ENCODE data around the gene AP1B1. TPM values are rescaled to one million over a fixed set of nuclear protein-coding genes. Genes with fewer than 3 reads are reported as not detected.

The AP1B1 gene
- polyA plus RNA-seq, 2 of the 4 experiments (the other 2 are of a cell fraction) = 22.5 to 27.0 TPM

DNA sequence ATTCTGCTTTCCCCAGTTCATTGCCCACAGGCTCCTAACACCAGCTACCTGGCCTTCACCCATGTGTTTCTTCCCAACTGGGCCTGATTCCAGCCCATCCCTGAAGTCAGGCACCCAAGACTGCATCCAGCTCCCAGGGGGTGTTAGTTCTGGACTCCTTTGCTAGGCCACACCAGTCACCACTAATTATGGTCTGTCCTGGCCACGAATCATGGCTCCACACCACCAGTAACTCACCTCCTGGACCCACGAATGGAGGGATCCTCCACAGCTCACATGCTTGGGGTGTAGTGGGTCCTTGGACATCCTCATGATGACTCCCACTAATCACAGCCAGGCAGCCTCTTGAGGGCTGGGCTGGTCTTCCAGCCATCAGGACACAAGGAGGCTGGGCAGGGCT is 69.3 kb downstream of the AP1B1 start:
- FAIRE-seq (no peak), DNase-seq (ENCODE audit: low read depth in 1 of 2, low spot score in 1 of 2) (no peak), ATAC-seq (no peak)
- no peak for TF ChIP-seq HOXB5 (CRISPR knock-in tag; IDR thresholded peaks at IDR 0.05)
- no peak for TF ChIP-seq HOXA7 (CRISPR knock-in tag; IDR thresholded peaks at IDR 0.05)
- TF ChIP-seq RFX5 (IDR thresholded peaks at IDR 0.05) = no peak
- TF ChIP-seq, protein P1, sequence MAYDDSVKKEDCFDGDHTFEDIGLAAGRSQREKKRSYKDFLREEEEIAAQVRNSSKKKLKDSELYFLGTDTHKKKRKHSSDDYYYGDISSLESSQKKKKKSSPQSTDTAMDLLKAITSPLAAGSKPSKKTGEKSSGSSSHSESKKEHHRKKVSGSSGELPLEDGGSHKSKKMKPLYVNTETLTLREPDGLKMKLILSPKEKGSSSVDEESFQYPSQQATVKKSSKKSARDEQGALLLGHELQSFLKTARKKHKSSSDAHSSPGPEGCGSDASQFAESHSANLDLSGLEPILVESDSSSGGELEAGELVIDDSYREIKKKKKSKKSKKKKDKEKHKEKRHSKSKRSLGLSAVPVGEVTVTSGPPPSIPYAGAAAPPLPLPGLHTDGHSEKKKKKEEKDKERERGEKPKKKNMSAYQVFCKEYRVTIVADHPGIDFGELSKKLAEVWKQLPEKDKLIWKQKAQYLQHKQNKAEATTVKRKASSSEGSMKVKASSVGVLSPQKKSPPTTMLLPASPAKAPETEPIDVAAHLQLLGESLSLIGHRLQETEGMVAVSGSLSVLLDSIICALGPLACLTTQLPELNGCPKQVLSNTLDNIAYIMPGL (CRISPR knock-in tag; IDR thresholded peaks at IDR 0.05; ENCODE audit: borderline replicate concordance) = no peak
- TF ChIP-seq, protein P2, sequence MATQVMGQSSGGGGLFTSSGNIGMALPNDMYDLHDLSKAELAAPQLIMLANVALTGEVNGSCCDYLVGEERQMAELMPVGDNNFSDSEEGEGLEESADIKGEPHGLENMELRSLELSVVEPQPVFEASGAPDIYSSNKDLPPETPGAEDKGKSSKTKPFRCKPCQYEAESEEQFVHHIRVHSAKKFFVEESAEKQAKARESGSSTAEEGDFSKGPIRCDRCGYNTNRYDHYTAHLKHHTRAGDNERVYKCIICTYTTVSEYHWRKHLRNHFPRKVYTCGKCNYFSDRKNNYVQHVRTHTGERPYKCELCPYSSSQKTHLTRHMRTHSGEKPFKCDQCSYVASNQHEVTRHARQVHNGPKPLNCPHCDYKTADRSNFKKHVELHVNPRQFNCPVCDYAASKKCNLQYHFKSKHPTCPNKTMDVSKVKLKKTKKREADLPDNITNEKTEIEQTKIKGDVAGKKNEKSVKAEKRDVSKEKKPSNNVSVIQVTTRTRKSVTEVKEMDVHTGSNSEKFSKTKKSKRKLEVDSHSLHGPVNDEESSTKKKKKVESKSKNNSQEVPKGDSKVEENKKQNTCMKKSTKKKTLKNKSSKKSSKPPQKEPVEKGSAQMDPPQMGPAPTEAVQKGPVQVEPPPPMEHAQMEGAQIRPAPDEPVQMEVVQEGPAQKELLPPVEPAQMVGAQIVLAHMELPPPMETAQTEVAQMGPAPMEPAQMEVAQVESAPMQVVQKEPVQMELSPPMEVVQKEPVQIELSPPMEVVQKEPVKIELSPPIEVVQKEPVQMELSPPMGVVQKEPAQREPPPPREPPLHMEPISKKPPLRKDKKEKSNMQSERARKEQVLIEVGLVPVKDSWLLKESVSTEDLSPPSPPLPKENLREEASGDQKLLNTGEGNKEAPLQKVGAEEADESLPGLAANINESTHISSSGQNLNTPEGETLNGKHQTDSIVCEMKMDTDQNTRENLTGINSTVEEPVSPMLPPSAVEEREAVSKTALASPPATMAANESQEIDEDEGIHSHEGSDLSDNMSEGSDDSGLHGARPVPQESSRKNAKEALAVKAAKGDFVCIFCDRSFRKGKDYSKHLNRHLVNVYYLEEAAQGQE (IDR thresholded peaks at IDR 0.05) = no peak
- no peak for TF ChIP-seq BCL3 (IDR thresholded peaks at IDR 0.05)
- TF ChIP-seq, protein P3, sequence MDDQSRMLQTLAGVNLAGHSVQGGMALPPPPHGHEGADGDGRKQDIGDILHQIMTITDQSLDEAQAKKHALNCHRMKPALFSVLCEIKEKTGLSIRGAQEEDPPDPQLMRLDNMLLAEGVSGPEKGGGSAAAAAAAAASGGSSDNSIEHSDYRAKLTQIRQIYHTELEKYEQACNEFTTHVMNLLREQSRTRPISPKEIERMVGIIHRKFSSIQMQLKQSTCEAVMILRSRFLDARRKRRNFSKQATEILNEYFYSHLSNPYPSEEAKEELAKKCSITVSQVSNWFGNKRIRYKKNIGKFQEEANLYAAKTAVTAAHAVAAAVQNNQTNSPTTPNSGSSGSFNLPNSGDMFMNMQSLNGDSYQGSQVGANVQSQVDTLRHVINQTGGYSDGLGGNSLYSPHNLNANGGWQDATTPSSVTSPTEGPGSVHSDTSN (IDR thresholded peaks at IDR 0.05) = no peak
- no peak for TF ChIP-seq MAFK (IDR thresholded peaks at IDR 0.05; ENCODE audit: partially characterized antibody)
- TF ChIP-seq, protein P4, sequence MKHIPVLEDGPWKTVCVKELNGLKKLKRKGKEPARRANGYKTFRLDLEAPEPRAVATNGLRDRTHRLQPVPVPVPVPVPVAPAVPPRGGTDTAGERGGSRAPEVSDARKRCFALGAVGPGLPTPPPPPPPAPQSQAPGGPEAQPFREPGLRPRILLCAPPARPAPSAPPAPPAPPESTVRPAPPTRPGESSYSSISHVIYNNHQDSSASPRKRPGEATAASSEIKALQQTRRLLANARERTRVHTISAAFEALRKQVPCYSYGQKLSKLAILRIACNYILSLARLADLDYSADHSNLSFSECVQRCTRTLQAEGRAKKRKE (CRISPR knock-in tag; IDR thresholded peaks at IDR 0.05; ENCODE audit: low read depth) = no peak
- TF ChIP-seq RCOR1 (IDR thresholded peaks at IDR 0.05; ENCODE audit: low read depth, low read length) = no peak
- no peak for TF ChIP-seq JUNB (IDR thresholded peaks at IDR 0.05)
- Histone ChIP-seq H3K27ac (no peak overlapping the region), H3K4me3 (no peak overlapping the region), H3K4me1 (peaks cover 8% of the 10 kb centered on the region; the same call in 1 of the 3 replicates), H3K9me3 (no peaks in the 10 kb centered on the region), H3K4me2 (no peak overlapping the region)
- ChIA-PET CTCF (interaction anchor here (1.4 to 3.7 kb wide), 2 partner anchors 13 to 41 kb away, joined by 3 to 13 read pairs; partner anchors contain the start of gene GAS2L1), POLR2A (no interaction called here)
- 39% methylated on average over 2 of the region's 2 CpGs for WGBS (ENCODE audit: missing lambda C conversion rate)

GRCh38 chr22:29317827-29318454 is 70.4 kb downstream of the AP1B1 start:
- Histone ChIP-seq H3K9me3 (no peaks in the 10 kb centered on the region), H3K27ac (no peak overlapping the region), H3K4me2 (no peak overlapping the region), H3K4me1 (peaks cover 8% of the 10 kb centered on the region; the same call in 1 of the 3 replicates), H3K4me3 (no peak overlapping the region)
- 89% methylated on average over 17 of the region's 18 CpGs for WGBS (ENCODE audit: missing lambda C conversion rate)
- no peak for TF ChIP-seq ZNF302 (CRISPR knock-in tag; IDR thresholded peaks at IDR 0.05)
- TF ChIP-seq, protein P5, sequence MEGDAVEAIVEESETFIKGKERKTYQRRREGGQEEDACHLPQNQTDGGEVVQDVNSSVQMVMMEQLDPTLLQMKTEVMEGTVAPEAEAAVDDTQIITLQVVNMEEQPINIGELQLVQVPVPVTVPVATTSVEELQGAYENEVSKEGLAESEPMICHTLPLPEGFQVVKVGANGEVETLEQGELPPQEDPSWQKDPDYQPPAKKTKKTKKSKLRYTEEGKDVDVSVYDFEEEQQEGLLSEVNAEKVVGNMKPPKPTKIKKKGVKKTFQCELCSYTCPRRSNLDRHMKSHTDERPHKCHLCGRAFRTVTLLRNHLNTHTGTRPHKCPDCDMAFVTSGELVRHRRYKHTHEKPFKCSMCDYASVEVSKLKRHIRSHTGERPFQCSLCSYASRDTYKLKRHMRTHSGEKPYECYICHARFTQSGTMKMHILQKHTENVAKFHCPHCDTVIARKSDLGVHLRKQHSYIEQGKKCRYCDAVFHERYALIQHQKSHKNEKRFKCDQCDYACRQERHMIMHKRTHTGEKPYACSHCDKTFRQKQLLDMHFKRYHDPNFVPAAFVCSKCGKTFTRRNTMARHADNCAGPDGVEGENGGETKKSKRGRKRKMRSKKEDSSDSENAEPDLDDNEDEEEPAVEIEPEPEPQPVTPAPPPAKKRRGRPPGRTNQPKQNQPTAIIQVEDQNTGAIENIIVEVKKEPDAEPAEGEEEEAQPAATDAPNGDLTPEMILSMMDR (IDR thresholded peaks at IDR 0.05) = no peak
- TF ChIP-seq ZC3H11A (IDR thresholded peaks at IDR 0.05) = no peak
- TF ChIP-seq POLR2A (IDR thresholded peaks at IDR 0.05; ENCODE audit: low read length) = no peak
- TF ChIP-seq ZFP36 (IDR thresholded peaks at IDR 0.05; ENCODE audit: borderline replicate concordance, partially characterized antibody) = no peak
- TF ChIP-seq RCOR1 (IDR thresholded peaks at IDR 0.05; ENCODE audit: low read depth, low read length) = no peak
- no peak for TF ChIP-seq USF2 (IDR thresholded peaks at IDR 0.05)
- no peak for TF ChIP-seq MAZ (IDR thresholded peaks at IDR 0.05; ENCODE audit: borderline replicate concordance, low read depth, low read length)
- TF ChIP-seq NR3C1 (IDR thresholded peaks at IDR 0.05) = no peak
- TF ChIP-seq FOSB (CRISPR knock-in tag; IDR thresholded peaks at IDR 0.05) = no peak
- TF ChIP-seq MYC (IDR thresholded peaks at IDR 0.05; ENCODE audit: borderline replicate concordance, low read length) = no peak
- TF ChIP-seq CBX8 (IDR thresholded peaks at IDR 0.05) = no peak
- TF ChIP-seq JUNB (IDR thresholded peaks at IDR 0.05) = no peak
- no peak for TF ChIP-seq CHD2 (IDR thresholded peaks at IDR 0.05; ENCODE audit: low read length, partially characterized antibody)
- no peak for DNase-seq (ENCODE audit: low read depth in 1 of 2, low spot score in 1 of 2)
- CTCF ChIA-PET = interaction anchor here (0.7 to 1.9 kb wide), 5 partner anchors 8 to 45 kb away, joined by 3 to 5 read pairs (median 3); partner anchors contain the start of gene GAS2L1
- ATAC-seq = no peak
- POLR2A ChIA-PET = no interaction called here
- FAIRE-seq = no peak

Data from A549 (cell line).